SK-N-SH (cell line): Measurements from ENCODE around the gene FUT6. TPM values are rescaled to one million over a fixed set of nuclear protein-coding genes. Genes with fewer than 3 reads are reported as not detected.

Source experiments
- CTCF ChIA-PET: fragments of 300-600, 350-600 bp; formaldehyde crosslinking; extraction: SDS; loops from one replicate; lab custom pipeline; 2021; lab: Yijun Ruan, JAX
- POLR2A ChIA-PET: fragments of 350-600 bp; sonication (Branson Sonifier 250); formaldehyde crosslinking; extraction: SDS; loops from one replicate; lab custom pipeline; 2020; ENCODE audit warnings: antibody characterized with exemption, inconsistent platforms; lab: Yijun Ruan, JAX
- DNase-seq: peaks from one replicate; pipeline ENCODE4 v3.0.0; 2012
- H2AFZ ChIP-seq: fragments of 200-600 bp; sonication (generic); 2 replicates; pipeline ENCODE4 v1.8.1; 2016; ENCODE audit warnings: antibody characterized with exemption, mild to moderate bottlenecking, low read depth
- H3F3A ChIP-seq: fragments of 200-600 bp; sonication (generic); replicated peaks from 2 replicates; pipeline ENCODE3; 2016; ENCODE audit warnings: antibody characterized with exemption, mild to moderate bottlenecking; ENCODE audit not compliant: insufficient read depth
- H3K27ac ChIP-seq, 2 experiments: fragments of 200-500 bp in 1 of 2; fragments of 200-600 bp in 1 of 2; sonication (Bioruptor generic) in 1 of 2; sonication (generic), shearing (Covaris generic) in 1 of 2; 2 replicates each; pipeline versions ENCODE4 v1.5.1 to v1.6.1; 2014 to 2016; ENCODE audit warnings: low read depth in 2 of 2, inconsistent platforms in 1 of 2, low read length in 1 of 2, mild to moderate bottlenecking in 1 of 2, mixed read lengths in 1 of 2
- H3K27me3 ChIP-seq: fragments of 200-600 bp; sonication (generic), shearing (Covaris generic); 2 replicates; pipeline ENCODE4 v1.6.1; 2016; ENCODE audit warnings: mixed run types; ENCODE audit not compliant: insufficient read depth
- H3K36me3 ChIP-seq, 2 experiments: fragments of 200-500 bp in 1 of 2; fragments of 200-600 bp in 1 of 2; sonication (Bioruptor generic) in 1 of 2; sonication (generic) in 1 of 2; replicated peaks in 1 of 2; 2 replicates each; pipeline versions ENCODE3 to v1.5.1; 2014 to 2016; ENCODE audit warnings: low read length in 1 of 2, mild to moderate bottlenecking in 1 of 2; ENCODE audit not compliant: insufficient read depth in 2 of 2, control insufficient read depth in 1 of 2
- H3K4me1 ChIP-seq, 2 experiments: fragments of 200-500 bp in 1 of 2; fragments of 200-600 bp in 1 of 2; sonication (Bioruptor generic) in 1 of 2; sonication (generic), shearing (Covaris generic) in 1 of 2; 2 replicates each; pipeline versions ENCODE4 v1.5.1 to v1.6.1; 2014 to 2016; ENCODE audit warnings: low read depth in 1 of 2, low read length in 1 of 2, mixed run types in 1 of 2; ENCODE audit not compliant: insufficient read depth in 2 of 2, control insufficient read depth in 1 of 2
- H3K4me2 ChIP-seq: fragments of 200-600 bp; sonication (generic), shearing (Covaris generic); 2 replicates; pipeline ENCODE4 v1.6.1; 2017; ENCODE audit warnings: mixed run types
- H3K4me3 ChIP-seq, 2 experiments: fragments of 200-500 bp in 1 of 2; fragments of 200-600 bp in 1 of 2; sonication (Bioruptor generic) in 1 of 2; sonication (generic), shearing (Covaris generic) in 1 of 2; 2 replicates each; pipeline versions ENCODE4 v1.5.1 to v1.8.1; 2014 to 2016; ENCODE audit warnings: low read depth in 2 of 2, inconsistent platforms in 1 of 2, low read length in 1 of 2, mild to moderate bottlenecking in 1 of 2, mixed read lengths in 1 of 2, moderate library complexity in 1 of 2
- H3K79me2 ChIP-seq: fragments of 200-600 bp; sonication (generic); 2 replicates; pipeline ENCODE4 v1.8.1; 2017; ENCODE audit warnings: mild to moderate bottlenecking; ENCODE audit not compliant: insufficient read depth
- H3K9ac ChIP-seq: fragments of 200-600 bp; sonication (generic); 2 replicates; pipeline ENCODE4 v1.6.1; 2017; ENCODE audit warnings: mixed run types
- H3K9me2 ChIP-seq: fragments of 200-600 bp; sonication (generic); 2 replicates; pipeline ENCODE4 v1.6.1; 2017; ENCODE audit warnings: mixed run types
- H3K9me3 ChIP-seq: fragments of 200-600 bp; sonication (generic); 2 replicates; pipeline ENCODE4 v1.6.1; 2017; ENCODE audit warnings: mixed run types, mild to moderate bottlenecking, moderate library complexity
- H4K20me1 ChIP-seq: fragments of 200-600 bp; sonication (generic); 2 replicates; pipeline ENCODE4 v1.6.1; 2017; ENCODE audit warnings: mild to moderate bottlenecking, mixed run types; ENCODE audit not compliant: insufficient read depth
- EZH2phosphoT487 ChIP-seq: fragments of 200-600 bp; sonication (generic); IDR thresholded peaks from 2 replicates; pipeline ENCODE4 v1.6.1; 2017; ENCODE audit warnings: low read depth, mixed run types, mild to moderate bottlenecking, antibody characterized with exemption, moderate library complexity, borderline replicate concordance
- FOSL2 ChIP-seq: IDR thresholded peaks from 2 replicates; pipeline ENCODE4 v1.4.0; 2012; ENCODE audit warnings: low read depth, mild to moderate bottlenecking, moderate library complexity, borderline replicate concordance
- FOXM1 ChIP-seq: IDR thresholded peaks from 2 replicates; pipeline ENCODE4 v1.4.0; 2012; ENCODE audit warnings: low read depth, mild to moderate bottlenecking
- GABPA ChIP-seq: IDR thresholded peaks from 2 replicates; pipeline ENCODE4 v1.4.0; 2012; ENCODE audit warnings: low read depth, mild to moderate bottlenecking
- MXI1 ChIP-seq: IDR thresholded peaks from 2 replicates; pipeline ENCODE4 v1.6.1; 2012; ENCODE audit warnings: mild to moderate bottlenecking, low read depth, low read length, improper control_type of control experiment
- NFIC ChIP-seq: IDR thresholded peaks from 2 replicates; pipeline ENCODE4 v1.4.0; 2012; ENCODE audit warnings: borderline replicate concordance
- POLR2AphosphoS5 ChIP-seq: IDR thresholded peaks from 2 replicates; pipeline ENCODE4 v1.6.1; 2012; ENCODE audit warnings: low read depth, low read length
- RAD21 ChIP-seq: IDR thresholded peaks from 2 replicates; pipeline ENCODE4 v1.6.1; 2012; ENCODE audit warnings: mild to moderate bottlenecking, low read length
- RFX5 ChIP-seq: IDR thresholded peaks from 2 replicates; pipeline ENCODE4 v1.6.1; 2012; ENCODE audit warnings: mild to moderate bottlenecking, improper control_type of control experiment, low read length
- TEAD4 ChIP-seq: IDR thresholded peaks from 2 replicates; pipeline ENCODE4 v1.4.0; 2012; ENCODE audit warnings: mild to moderate bottlenecking, borderline replicate concordance; ENCODE audit not compliant: insufficient read depth
- WGBS: methylation state at CpG from one replicate; pipeline ENCODE4 v1.1.6; 2017; ENCODE audit warnings: low lambda C conversion rate; 5-methylcytosine and 5-hydroxymethylcytosine counted together
- polyA plus RNA-seq, 3 experiments: library from polyadenylated mRNA; depleted of rRNA; stranded (reverse); fragments of >200 nt; gene quantifications; 2 replicates each; pipeline ENCODE4 v1.2.3, GENCODE V29; 2012
- TF ChIP-seq, protein P1 (sequence below): IDR thresholded peaks from 2 replicates; pipeline ENCODE4 v1.4.0; 2012; ENCODE audit warnings: low read depth
- TF ChIP-seq, protein P2 (sequence below): IDR thresholded peaks from 2 replicates; pipeline ENCODE4 v1.4.0; 2012; ENCODE audit warnings: low read depth, borderline replicate concordance
- TF ChIP-seq, protein P3 (sequence below): fragments of 150-350 bp; IDR thresholded peaks from 2 replicates; pipeline ENCODE4 v1.6.1; 2016; ENCODE audit warnings: mild to moderate bottlenecking, low read depth, low read length
- TF ChIP-seq, protein P4 (sequence below): fragments of 200-600 bp; sonication (generic); IDR thresholded peaks from 2 replicates; pipeline ENCODE4 v1.6.1; 2017; ENCODE audit warnings: antibody characterized with exemption, mild to moderate bottlenecking, moderate library complexity
- TF ChIP-seq, protein P5 (sequence below): IDR thresholded peaks from 2 replicates; pipeline ENCODE4 v1.4.0; 2012; ENCODE audit warnings: low read depth, borderline replicate concordance
- TF ChIP-seq, protein P6 (sequence below): IDR thresholded peaks from 2 replicates; pipeline ENCODE4; 2012

FUT6 gene
- polyA plus RNA-seq, 1 of the 3 experiments (the other 2 are of a cell fraction), result not detected

DNA sequence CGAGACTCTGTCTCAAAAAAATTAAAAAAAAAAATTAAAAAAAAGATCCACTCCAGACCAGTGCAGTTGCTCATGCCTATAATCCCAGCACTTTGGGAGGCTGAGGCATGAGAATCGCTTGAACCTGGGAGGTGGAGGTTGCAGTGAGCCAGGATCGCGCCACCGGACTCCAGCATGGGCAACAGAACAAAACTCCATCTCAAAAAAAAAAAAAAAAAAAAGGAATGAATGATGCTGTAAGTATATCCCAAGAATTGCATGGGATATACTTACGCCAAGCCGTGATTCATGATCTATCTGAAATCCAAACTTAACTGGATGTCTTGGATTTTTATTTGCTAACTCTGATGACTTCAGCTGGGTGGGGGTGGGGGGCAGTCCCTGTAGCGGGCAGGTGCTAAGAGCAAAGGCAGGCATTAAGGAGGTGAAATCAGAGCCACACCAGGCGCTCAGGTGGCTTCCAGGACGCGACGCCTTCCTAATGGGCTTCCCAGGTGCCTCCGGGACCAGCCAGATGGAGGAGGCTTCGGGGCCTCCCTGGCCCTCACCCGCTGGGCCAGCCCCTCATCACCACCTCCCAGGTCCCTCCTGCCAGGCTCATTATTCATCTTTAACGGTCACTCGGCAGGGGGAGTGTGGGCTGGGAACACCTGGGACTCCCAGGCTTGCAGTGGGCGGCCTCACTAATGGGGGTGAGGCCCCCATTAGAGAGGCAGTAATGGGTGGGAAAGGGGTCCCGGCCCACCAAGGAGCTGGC is 42.2 kb upstream of the FUT6 start:
- Histone ChIP-seq H3K27me3 (no peaks in the 10 kb centered on the region; the same call in 1 of the 2 replicates), H3K4me3 (no peak overlapping the region)
- WGBS, result 57% methylated on average over 10 of the region's 19 CpGs
- ChIA-PET CTCF (interaction anchor here (3.2 kb wide), 1 partner anchor 78 kb away, joined by 11 read pairs; no protein-coding TSS in a partner anchor), POLR2A (no interaction called here)
- TF ChIP-seq FOSL2, result no peak
- no peak for TF ChIP-seq RAD21
- TF ChIP-seq, protein P1, sequence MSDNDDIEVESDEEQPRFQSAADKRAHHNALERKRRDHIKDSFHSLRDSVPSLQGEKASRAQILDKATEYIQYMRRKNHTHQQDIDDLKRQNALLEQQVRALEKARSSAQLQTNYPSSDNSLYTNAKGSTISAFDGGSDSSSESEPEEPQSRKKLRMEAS, result no peak
- TF ChIP-seq EZH2phosphoT487, result no peak
- TF ChIP-seq, protein P2, sequence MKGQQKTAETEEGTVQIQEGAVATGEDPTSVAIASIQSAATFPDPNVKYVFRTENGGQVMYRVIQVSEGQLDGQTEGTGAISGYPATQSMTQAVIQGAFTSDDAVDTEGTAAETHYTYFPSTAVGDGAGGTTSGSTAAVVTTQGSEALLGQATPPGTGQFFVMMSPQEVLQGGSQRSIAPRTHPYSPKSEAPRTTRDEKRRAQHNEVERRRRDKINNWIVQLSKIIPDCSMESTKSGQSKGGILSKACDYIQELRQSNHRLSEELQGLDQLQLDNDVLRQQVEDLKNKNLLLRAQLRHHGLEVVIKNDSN, result no peak
- TF ChIP-seq, protein P3, sequence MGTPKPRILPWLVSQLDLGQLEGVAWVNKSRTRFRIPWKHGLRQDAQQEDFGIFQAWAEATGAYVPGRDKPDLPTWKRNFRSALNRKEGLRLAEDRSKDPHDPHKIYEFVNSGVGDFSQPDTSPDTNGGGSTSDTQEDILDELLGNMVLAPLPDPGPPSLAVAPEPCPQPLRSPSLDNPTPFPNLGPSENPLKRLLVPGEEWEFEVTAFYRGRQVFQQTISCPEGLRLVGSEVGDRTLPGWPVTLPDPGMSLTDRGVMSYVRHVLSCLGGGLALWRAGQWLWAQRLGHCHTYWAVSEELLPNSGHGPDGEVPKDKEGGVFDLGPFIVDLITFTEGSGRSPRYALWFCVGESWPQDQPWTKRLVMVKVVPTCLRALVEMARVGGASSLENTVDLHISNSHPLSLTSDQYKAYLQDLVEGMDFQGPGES, result no peak
- no peak for TF ChIP-seq TEAD4
- no peak for TF ChIP-seq GABPA
- TF ChIP-seq, protein P4, sequence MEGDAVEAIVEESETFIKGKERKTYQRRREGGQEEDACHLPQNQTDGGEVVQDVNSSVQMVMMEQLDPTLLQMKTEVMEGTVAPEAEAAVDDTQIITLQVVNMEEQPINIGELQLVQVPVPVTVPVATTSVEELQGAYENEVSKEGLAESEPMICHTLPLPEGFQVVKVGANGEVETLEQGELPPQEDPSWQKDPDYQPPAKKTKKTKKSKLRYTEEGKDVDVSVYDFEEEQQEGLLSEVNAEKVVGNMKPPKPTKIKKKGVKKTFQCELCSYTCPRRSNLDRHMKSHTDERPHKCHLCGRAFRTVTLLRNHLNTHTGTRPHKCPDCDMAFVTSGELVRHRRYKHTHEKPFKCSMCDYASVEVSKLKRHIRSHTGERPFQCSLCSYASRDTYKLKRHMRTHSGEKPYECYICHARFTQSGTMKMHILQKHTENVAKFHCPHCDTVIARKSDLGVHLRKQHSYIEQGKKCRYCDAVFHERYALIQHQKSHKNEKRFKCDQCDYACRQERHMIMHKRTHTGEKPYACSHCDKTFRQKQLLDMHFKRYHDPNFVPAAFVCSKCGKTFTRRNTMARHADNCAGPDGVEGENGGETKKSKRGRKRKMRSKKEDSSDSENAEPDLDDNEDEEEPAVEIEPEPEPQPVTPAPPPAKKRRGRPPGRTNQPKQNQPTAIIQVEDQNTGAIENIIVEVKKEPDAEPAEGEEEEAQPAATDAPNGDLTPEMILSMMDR, result no peak
- TF ChIP-seq, protein P5, sequence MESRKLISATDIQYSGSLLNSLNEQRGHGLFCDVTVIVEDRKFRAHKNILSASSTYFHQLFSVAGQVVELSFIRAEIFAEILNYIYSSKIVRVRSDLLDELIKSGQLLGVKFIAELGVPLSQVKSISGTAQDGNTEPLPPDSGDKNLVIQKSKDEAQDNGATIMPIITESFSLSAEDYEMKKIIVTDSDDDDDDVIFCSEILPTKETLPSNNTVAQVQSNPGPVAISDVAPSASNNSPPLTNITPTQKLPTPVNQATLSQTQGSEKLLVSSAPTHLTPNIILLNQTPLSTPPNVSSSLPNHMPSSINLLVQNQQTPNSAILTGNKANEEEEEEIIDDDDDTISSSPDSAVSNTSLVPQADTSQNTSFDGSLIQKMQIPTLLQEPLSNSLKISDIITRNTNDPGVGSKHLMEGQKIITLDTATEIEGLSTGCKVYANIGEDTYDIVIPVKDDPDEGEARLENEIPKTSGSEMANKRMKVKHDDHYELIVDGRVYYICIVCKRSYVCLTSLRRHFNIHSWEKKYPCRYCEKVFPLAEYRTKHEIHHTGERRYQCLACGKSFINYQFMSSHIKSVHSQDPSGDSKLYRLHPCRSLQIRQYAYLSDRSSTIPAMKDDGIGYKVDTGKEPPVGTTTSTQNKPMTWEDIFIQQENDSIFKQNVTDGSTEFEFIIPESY, result no peak
- TF ChIP-seq FOXM1, result no peak
- no peak for TF ChIP-seq POLR2AphosphoS5
- TF ChIP-seq, protein P6, sequence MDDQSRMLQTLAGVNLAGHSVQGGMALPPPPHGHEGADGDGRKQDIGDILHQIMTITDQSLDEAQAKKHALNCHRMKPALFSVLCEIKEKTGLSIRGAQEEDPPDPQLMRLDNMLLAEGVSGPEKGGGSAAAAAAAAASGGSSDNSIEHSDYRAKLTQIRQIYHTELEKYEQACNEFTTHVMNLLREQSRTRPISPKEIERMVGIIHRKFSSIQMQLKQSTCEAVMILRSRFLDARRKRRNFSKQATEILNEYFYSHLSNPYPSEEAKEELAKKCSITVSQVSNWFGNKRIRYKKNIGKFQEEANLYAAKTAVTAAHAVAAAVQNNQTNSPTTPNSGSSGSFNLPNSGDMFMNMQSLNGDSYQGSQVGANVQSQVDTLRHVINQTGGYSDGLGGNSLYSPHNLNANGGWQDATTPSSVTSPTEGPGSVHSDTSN, result no peak
- no peak for TF ChIP-seq RFX5
- TF ChIP-seq NFIC, result no peak
- TF ChIP-seq MXI1, result no peak
- TF ChIP-seq, all 33 proteins: peak for 0
- no peak overlapping the region for H2AFZ ChIP-seq
- H3K79me2 ChIP-seq, result no peaks in the 10 kb centered on the region
- H3K4me2 ChIP-seq, result no peak overlapping the region
- no peaks in the 10 kb centered on the region for H3K9me2 ChIP-seq
- H3K36me3 ChIP-seq, result no peaks in the 10 kb centered on the region
- H3K27ac ChIP-seq, result no peak overlapping the region
- H3K4me1 ChIP-seq, result no peaks in the 10 kb centered on the region
- H3K9ac ChIP-seq, result no peak overlapping the region
- no peaks in the 10 kb centered on the region for H3K9me3 ChIP-seq
- no peak for DNase-seq
- no peaks in the 10 kb centered on the region for H4K20me1 ChIP-seq
- no peaks in the 10 kb centered on the region for H3F3A ChIP-seq
